CD4-positive, alpha-beta T cell treated with Interleukin-15 for 4 hours (primary cell): ENCODE results near the gene ZNF177.
"Not testable (repeated sequence)": the region's sequence is repeated elsewhere in the genome, so short reads cannot be mapped to it uniquely, and the experiment has no call there.

ENCODE experiments used
- DNase-seq: peaks from one replicate; pipeline ENCODE4 v3.0.0-alpha.2; 2020; ENCODE audit warnings: low spot score

The ZNF177 gene

DNA sequence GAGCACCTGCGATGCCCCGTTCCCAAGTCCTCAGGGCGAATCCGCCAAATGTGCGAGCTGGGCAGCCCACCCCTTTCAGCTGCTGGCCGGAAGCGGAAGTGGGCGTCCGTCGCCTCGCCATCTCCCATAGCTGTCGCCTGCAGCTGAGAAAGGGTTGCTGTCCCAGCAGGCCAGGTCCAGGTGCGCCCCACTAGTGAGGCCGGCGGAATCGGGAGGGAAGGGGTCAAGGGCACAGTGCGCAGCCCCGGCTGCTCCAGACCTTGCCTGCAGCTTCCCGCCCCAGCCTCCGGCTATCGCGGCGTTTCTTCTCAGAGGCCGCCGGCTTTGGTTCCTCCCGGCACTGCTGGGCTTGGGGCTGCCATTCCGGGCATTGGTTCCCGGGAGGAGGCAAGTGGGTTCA, at the start of gene ZNF177:
ZNF177 (plus strand) TSS at position 109 of the 400 bp plus-strand sequence. CDS start 15,299 bp downstream, outside the sequence.
- DNase-seq, result no peak

DNA sequence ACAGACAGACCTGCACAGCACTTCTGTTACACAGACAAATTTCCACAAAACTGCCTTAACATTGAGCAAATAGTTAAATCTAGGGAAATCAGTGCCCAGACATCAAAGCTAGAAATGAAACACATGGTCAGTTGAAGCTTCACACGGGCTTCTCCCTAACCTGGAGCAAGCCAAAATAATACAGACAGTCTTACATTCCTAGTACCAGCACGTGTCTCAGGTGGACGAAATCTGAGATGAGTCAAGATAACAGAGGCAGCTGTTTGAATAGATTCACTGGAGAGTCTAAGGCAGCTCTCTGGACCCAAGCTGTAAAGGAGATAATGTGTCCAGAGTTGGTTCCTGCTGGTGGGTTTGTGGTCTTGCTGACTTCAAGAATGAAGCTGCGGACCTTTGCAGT, 49.1 kb upstream of the ZNF177 start:
- DNase-seq, result no peak

DNA sequence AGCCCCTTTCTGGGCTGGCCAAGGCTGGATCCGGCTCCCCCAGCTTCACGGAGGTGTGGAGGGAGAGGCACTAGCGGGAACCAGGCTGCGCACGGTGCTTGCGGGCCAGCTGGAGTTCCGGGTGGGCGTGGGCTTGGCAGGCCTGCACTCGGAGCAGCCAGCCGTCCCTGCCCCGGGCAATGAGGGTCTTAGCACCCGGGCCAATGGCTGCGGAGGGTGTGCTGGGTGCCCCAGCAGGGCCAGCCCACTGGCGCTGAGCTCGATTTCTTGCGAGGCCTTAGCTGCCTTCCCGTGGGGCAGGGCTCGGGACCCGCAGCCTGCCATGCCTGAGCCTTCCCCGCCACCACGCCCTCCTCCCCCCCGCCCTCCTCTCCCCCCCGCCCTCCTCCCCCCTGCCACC, 41.5 kb upstream of the ZNF177 start:
- DNase-seq, result no peak

DNA sequence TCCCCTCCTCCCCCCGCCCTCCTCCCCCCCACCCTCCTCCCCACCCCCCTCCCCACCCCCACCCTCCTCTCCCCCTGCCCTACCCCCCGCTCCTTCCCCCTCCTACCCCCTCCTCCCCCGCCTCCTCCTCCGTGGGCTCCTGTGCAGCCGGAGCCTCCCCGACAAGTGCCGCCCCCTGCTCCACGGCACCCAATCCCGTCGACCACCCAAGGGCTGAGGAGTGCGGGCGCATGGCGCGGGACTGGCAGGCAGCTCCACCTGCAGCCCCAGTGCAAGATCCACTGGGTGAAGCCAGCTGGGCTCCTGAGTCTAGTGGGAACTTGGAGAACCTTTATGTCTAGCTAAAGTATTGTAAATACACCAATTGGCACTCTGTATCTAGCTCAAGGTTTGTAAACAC, 41.1 kb upstream of the ZNF177 start:
- DNase-seq, result not testable (repeated sequence)

DNA sequence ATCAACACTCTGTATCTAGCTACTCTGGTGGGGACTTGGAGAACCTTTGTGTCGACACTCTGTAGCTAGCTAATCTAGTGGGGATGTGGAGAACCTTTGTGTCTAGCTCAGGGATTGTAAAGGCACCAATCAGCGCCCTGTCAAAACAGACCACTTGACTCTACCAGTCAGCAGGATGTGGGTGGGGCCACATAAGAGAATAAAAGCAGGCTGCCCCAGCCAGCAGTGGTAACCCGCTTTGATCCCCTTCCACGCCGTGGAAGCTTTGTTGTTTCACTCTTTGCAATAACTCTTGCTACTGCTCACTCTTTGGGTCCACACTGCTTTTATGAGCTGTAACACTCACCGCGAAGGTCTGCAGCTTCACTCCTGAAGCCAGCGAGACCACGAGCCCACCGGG, 40.6 kb upstream of the ZNF177 start:
- not testable (repeated sequence) for DNase-seq

DNA sequence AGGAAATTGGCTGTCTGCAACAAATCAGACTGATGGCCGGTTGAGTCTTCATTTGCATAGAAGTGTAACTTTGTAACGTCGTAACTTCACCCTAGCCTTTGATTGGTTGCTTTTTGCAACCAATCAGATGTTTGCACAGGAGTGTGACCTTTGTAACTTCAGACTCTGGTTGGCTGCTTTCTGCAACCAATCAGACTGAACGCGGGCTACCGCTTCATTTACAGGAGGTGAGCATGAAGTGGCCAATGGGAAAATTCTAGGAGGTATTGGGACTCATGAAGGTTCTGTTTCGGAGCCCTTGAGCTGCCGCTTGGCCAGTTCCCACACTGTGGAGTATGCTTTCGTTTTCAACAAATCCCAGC, 39.3 kb upstream of the ZNF177 start:
- DNase-seq, result peak; percentile 65

DNA sequence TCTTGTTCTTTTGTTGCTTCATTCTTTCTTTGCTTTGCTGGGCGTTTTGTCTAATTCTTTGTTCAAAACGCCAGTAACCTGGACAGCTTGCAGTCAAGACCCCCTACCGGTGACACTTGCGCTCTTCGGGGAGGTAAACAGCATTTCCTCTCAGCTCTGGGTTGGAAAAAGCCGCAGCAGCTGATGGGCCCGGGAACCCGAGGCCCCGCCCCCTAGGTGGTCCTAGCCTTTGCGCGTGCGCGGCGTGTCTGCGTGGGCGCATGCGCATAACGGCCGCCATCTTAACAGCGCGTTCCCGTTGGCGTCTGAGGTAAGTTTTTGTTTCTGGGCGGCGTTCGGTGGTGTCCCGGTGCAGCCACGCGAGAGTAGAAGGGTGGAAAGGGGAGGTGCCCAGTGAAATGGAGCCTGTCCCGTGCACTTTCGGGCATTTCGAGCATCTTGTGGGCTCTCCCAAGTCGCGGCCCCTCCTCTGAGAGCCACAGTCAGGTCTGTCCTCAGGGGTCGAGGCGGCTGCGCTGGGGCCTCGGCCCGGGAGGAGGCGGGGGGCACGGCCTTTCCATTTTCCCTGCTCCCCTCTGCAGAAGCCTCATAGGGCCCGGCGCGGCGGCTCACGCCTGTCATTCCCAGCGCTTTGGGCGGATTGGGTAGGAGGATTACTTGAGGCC, 38.8 kb upstream of the ZNF177 start, which contains the start of gene ZNF559:
ZNF559 (plus strand) TSS at position 261 of the 665 bp plus-strand sequence. CDS start 14,371 bp downstream, outside the sequence.
- peak; percentile 96 for DNase-seq

DNA sequence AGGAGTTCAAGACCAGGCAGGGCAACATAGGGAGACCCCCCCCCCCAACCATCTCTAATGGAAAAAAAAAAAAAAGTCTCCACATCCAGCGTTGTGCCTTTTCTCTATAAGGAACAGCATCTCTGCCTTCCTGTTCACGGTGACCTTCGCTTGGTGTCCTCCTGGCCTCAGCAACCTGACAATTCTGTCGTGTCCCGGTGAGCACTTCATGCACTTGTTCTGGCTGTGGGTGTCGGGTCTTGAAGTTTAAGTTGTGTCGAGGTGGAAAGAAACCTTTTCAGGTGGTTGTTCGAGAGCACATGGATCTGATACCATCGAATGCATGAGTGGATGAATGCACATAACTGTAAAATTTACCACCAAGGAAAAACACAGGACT, 38.2 kb upstream of the ZNF177 start:
- DNase-seq, result no peak

DNA sequence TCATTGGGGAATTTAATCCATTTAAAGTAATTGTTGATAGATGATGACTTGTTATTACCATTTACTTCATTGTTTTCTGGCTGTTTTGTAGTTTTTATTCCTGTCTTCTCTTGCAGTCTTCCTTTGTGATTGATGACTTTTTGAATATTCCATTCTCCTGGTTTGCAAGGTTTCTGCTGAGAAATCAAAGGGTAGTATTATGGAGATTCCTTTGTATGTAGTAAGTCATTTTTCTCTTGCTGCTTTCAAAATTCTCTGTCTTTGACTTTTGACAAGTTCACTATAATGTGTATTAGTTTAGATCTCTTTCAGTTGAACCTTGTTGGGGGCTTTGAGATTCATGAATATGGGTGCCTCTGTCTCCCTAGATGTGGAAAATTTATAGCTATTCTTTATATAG, 32.8 kb upstream of the ZNF177 start:
- no peak for DNase-seq

DNA sequence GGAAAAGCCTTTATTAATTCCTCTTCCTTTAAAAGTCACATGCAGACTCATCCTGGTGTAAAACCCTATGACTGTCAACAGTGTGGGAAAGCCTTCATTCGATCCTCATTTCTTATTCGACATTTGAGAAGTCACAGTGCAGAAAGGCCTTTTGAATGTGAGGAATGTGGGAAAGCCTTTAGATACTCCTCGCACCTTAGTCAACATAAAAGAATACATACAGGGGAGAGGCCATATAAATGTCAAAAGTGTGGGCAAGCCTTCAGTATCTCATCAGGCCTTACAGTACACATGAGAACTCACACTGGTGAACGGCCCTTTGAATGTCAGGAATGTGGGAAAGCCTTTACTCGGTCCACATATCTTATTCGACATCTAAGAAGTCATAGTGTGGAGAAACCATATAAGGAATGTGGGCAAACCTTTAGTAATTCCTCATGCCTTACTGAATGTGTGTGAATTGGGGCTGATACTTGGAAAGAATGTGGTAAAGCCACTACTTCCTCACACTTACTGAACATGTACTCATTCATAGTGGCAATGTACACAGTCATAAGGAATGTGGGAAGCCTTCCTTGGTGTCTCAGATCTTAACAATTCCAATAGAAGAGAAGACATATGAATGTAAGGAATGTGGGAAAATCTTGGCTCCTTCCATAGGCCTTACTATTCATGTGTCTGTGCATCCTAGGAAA, 20.1 kb upstream of the ZNF177 start:
- DNase-seq, result no peak

DNA sequence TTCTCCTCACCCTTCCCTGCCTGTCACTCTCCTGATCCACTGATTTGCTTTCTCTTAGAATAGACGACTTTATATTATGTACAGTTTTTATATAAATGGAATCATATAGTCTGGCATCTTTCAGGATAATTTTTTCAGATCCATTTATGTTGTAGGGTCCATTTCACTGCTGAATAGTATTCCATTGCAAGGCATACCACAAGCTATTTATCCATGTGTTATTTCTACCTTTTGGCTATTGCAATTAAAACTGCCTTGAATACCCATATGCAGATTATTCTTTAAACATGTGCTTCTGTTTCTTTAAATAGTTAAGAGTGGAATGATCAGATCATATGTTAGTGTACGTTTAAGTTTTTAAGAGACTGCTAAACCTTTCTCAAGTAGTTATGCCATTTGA, 17.8 kb upstream of the ZNF177 start:
- no peak for DNase-seq

DNA sequence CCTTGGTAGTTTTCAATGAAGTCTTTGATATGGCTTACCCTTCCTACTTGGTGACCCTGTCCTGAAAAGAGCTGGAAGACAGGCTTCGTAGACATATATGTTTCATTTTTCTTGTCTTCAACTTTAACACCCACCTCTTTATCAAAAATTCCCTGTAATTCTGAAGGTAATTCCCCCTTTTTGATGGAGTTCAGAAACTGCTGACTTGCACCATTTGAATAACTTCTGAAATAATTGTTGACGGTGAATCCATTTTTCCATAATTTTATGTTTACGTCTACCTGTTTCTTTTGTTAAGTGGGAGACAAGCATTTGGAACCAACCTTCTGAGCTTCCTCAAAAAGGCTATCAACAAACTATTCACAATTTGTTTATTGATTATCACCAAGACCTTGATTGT, 14.6 kb upstream of the ZNF177 start:
- DNase-seq, result no peak

DNA sequence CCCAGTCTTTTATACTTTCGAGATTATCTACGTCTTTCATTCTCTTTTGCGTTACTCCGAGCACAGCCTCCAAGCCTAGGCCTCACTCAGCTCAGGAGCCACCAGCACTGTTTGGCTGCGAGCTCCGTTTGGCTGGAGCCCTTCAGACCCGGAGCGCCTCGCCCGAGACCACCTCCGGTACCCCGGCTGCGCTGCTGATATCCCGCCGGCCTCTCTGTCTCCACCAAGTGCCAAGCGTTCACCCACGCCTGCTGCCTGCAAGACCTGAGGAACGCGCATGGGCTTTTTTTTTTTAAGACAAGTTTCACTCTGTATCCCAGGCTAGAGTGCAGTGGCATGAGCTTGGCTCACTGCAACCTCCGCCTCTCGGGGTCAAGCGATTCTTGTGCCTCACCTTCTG, 14.1 kb upstream of the ZNF177 start:
- DNase-seq, result no peak

DNA sequence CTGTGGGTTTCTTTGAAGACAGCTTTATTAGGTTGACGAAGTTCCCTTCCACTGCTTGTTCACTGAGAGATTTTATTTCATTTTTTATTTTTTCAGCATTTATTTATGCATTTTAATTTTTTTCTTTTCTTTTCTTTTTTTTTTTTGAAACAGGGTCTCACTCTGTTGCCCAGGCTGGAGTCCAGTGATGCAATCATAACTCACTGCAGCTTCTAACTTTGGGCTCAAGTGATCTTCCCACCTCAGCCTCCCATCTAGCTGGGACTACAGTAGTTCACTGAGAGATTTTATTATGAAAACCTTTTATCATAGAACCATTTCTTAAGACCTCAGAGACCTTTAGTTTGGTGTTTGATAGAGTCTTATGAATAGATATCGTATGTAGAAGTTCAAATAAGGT, 10.3 kb upstream of the ZNF177 start:
- DNase-seq, result no peak

DNA sequence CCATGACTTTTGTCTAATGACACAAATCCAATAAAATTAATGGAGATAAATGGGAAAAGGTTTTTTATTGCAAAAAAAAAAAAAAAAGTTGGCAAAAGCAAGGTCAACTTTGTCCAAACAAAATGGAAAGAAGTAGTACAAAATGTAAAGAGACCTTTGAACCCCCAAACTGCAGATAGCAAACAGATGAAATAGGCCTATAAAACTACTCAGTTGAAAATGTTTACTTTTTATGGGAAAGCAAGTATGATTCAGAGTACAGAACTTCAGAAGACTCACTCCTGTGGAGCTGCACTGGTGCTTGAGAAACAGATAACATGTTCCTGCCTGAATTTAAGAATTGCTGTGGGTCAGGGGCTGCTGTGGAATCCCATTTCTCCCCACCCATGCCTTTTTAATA, 9.8 kb upstream of the ZNF177 start:
- DNase-seq, result no peak

DNA sequence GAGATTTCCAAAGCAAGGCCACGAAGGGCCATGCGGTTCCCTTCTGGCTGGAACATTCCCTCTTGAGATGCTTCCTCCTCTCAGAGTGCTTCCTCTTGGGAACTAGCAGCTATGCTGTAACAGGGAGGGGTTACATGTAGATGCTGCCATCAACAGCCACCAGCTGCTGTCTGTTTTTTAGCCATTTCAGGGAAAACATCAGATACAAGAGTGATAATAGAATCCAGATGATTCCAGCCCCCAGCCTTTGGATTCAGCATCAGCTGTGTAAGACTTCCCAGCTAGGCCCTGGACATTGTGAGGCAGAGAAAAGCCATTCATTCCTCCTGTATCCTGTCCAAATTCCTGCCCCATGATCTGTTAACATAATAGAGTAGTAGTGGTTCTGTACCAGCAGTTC, 8.2 kb upstream of the ZNF177 start:
- no peak for DNase-seq

DNA sequence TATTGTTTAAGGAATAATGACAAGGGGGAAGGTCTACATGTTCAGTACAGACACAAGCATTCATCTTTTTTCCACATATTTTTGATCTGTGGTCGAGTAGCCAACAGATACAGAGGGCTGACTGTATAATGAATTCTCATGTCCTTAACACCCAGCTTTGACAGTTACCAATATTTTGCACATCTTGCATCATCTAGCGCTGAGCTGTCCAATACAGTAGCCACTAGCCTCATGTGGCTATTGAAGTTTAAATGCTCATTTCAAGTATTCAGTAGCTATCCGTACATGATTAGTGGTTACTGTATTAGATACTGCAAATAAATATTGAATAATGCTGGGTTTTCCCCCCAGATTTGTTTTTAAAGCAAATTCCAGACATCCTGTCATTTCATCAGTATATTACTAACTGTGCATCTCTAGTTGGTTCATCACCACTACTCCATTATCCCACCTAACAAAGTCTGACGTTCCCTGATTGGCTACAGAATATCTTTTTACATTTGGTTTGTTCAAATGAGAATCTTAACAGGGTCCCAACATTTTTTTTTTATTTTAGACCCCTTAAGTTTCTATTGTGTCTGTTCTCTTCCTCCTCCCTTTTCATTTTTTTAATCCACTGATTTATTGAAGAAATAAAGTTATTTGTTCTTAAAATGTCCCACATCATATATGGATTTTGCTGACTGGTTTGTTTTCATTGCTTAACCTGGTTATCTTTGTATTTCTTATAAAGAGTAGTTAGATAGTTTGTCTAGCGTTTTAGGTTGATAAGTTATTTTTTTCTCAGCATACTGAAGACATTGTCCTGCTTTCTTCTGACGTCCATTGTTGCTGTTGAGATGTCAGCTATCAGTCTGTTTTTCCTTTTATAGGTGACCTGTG, 8.2 kb downstream of the ZNF177 start:
- DNase-seq, result no peak

DNA sequence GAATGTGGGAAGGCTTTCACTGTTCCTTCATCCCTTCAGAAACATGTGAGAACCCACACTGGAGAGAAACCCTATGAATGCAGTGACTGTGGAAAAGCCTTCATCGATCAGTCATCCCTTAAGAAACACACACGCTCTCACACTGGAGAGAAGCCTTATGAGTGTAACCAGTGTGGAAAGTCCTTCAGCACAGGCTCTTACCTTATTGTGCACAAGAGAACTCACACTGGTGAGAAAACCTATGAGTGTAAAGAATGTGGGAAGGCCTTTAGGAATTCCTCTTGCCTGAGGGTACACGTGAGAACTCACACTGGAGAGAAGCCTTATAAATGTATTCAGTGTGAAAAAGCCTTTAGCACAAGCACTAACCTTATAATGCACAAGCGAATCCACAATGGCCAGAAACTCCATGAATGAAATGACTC, 18.6 kb downstream of the ZNF177 start:
- DNase-seq, result no peak

DNA sequence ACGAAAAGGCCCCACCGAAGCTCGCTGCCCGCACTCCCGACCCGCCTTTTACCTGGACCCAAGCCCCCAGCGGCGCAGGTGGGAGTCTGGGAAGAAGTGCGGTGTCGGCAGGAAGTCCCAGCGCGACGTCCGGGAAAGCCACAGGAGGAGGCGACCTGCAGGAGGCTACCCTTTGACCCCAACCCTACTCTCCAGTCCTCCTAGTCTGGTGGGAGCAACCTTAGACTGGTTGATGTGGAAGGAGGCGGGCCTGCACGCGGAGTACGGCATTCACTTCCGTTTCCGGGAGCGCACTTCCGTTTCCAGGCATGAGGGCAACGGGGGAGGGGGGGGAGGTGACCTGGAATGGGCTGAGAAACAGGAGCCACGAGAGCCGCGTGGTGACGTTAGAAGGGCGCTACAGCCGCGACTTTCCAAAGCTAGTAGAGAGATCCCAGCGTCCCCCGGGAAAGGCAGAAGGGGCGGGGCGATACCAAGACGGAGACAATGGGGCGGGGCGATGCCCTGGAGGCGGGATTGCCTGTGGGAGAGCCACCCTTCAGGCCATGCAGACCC, 44.1 kb downstream of the ZNF177 start:
- peak; percentile 18 for DNase-seq

DNA sequence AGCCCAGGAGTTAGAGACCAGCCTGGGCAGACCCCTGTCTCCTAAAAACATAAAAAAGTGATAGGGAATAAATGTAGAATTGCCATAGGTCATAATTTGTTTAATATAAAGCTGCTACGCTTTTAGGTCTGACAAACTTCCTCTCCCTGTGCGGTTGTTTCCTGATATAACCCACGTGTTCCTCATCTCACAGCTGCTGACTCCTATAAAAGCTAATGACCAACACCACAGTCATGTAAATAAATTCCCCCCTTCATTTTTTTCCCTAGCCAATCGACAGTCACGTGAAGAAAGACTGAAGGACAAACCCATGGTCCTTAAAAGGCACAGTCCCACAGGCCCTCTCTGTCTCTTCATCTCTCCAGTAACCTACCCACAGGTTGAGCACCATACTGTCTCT, 45.0 kb downstream of the ZNF177 start:
- DNase-seq, result no peak

DNA sequence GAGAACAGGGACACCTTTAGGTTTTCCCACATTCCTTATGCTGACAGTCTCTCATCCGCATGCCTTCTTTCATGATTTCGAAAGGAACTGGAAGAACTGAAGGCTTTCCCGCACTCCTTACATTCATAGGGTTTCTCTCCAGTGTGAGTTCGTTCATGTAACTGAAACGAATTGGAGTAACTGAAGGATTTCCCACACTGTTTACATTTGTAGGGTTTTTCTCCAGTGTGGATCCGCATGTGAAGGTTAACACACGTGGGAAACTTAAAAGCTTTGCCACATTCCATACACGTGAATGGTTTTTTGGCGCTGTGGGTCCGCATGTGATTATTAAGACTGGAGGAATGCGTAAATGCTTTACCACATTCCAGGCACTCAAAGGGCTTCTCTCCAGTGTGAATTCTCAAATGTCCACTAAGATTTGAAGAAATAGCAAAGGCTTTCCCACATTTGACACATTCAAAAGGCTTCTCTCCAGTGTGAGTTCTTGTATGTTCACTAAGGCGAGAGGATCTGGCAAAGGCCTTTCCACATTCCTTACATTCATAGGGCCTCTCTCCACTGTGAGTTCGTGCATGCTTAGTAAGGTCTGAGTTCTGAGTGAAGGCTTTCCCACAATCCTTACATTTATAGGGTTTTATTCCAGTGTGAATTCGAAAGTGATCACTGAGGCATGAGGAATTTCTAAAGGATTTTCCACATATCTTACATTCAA, 50.6 kb downstream of the ZNF177 start:
- no peak for DNase-seq

DNA sequence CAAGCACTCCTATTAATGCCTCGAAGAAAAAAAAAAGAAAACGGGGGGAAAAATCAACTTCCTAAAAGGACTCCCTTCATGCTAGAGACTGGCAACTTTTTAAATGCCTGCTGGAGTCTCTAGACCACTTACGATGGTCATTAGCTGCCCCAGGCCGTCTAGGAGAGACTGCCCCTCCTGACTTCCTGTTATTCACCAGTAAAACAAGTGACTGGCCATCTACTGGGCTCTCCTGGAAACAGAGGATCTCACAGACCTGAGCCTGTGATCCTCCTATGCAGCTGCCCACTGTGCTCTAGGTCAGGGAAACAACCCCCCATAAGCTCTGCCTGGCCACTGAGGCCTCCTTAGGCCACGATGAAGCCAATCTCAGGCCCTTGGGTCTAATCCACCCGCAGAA, 65.1 kb downstream of the ZNF177 start:
- no peak for DNase-seq
